Psoas muscle (tissue), 8 donors: ENCODE results near the gene TBX4. TPM values are rescaled to one million over a fixed set of nuclear protein-coding genes. Genes with fewer than 3 reads are reported as not detected.

Experiments
- ATAC-seq, 4 donors: fragments of 200-7000 bp; cut with Tn5 transposase; one replicate each; pipeline ENCODE4 v1.9.1; 2020; ENCODE audit warnings: moderate library complexity in 3 of 4, mild to moderate bottlenecking in 2 of 4
- DNase-seq, 2 donors: peaks; one replicate each; pipeline ENCODE4 v3.0.0-alpha.2; 2020
- H3K27ac ChIP-seq: fragments of 200-600 bp; one replicate; pipeline ENCODE4 v1.8.0; 2022
- H3K27me3 ChIP-seq, 3 donors: fragments of 200-600 bp in 1 of 3; one replicate each; pipeline versions ENCODE4 v1.6.1 to v1.8.0; 2013 to 2022; ENCODE audit warnings: low read length in 2 of 3, mild to moderate bottlenecking in 2 of 3, moderate library complexity in 1 of 3; ENCODE audit not compliant: insufficient read depth in 3 of 3
- H3K36me3 ChIP-seq, 2 donors: fragments of 200-600 bp in 1 of 2; one replicate each; pipeline versions ENCODE4 v1.6.1 to v1.8.0; 2013 to 2022; ENCODE audit warnings: low read depth in 1 of 2, mild to moderate bottlenecking in 1 of 2, moderate library complexity in 1 of 2; ENCODE audit not compliant: insufficient read depth in 1 of 2
- H3K4me1 ChIP-seq: fragments of 200-600 bp; one replicate; pipeline ENCODE4 v1.8.0; 2022
- H3K4me3 ChIP-seq: fragments of 200-600 bp; one replicate; pipeline ENCODE4 v1.8.0; 2022; ENCODE audit warnings: mild to moderate bottlenecking
- H3K9me3 ChIP-seq: fragments of 200-600 bp; one replicate; pipeline ENCODE4 v1.8.0; 2022
- CTCF ChIP-seq: fragments of 200-600 bp; IDR thresholded peaks from one replicate; pipeline ENCODE4 v1.8.0; 2022; ENCODE audit warnings: antibody characterized with exemption
- WGBS, 3 donors: extraction: QIAGEN DNeasy Blood & Tissue Kit; methylation state at CpG; one replicate each; pipeline versions ENCODE4 v1.1.6 to v1.1.7; 2013; 5-methylcytosine and 5-hydroxymethylcytosine counted together
- intact Hi-C, 2 donors: fragments of 100-400 bp; cut with DNase I; formaldehyde crosslinking; loops; one replicate each; pipeline versions ENCODE4 v1.11.0 to v1.14.2; 2022
- polyA plus RNA-seq, 3 donors: library from polyadenylated mRNA; stranded (reverse); fragments of 200-250 nt; gene quantifications; one replicate each; pipeline ENCODE4 v1.2.3, GENCODE V29; 2013
- total RNA-seq, 4 donors: library from RNA; stranded (reverse); fragmentation: NEBNext Ultra II Directional in 2 of 4; extraction: Animal tissue kit (Norgen Biotek cat#: 25700) in 2 of 4; gene quantifications; one replicate each; pipeline versions ENCODE4 v1.2.1 to v1.2.4, GENCODE V29; 2021 to 2023
- donor health status: healthy with polysubstance abuse.
- donor health status: DM: no; HTN: no; CAD: no; lungs with moderate emphysema.
- donor health status: Bipolar disorder and iron deficiency.
- donor health status: healthy.
- donor health status: DM: yes; HTN: yes; CAD: no.
- donor health status: DM: no; HTN: no; CAD: no.
- donor health status: DM: no; HTN: no; CAD: no.
- donor health status: DM: yes; HTN: yes; CAD: no.

The TBX4 gene
- total and polyA plus RNA-seq, 7 donors, result 0.22 TPM; not detected in 6

GRCh38 chr17:61488878-61489718 is 36.9 kb downstream of the TBX4 start:
- no peak for ATAC-seq
- no peak overlapping the region for H3K4me3 ChIP-seq
- no peaks in the 10 kb centered on the region for H3K9me3 ChIP-seq
- no peaks in the 10 kb centered on the region for H3K4me1 ChIP-seq
- H3K27me3 ChIP-seq, result no peaks in the 10 kb centered on the region
- no peak for TF ChIP-seq CTCF
- 71 to 80% (median 78%) methylated on average over 16 of the region's 16 CpGs for WGBS, 3 donors
- H3K36me3 ChIP-seq, result no peaks in the 10 kb centered on the region
- H3K27ac ChIP-seq, result no peak overlapping the region
- intact Hi-C loops, result no loop called here
- DNase-seq, result no peak

DNA sequence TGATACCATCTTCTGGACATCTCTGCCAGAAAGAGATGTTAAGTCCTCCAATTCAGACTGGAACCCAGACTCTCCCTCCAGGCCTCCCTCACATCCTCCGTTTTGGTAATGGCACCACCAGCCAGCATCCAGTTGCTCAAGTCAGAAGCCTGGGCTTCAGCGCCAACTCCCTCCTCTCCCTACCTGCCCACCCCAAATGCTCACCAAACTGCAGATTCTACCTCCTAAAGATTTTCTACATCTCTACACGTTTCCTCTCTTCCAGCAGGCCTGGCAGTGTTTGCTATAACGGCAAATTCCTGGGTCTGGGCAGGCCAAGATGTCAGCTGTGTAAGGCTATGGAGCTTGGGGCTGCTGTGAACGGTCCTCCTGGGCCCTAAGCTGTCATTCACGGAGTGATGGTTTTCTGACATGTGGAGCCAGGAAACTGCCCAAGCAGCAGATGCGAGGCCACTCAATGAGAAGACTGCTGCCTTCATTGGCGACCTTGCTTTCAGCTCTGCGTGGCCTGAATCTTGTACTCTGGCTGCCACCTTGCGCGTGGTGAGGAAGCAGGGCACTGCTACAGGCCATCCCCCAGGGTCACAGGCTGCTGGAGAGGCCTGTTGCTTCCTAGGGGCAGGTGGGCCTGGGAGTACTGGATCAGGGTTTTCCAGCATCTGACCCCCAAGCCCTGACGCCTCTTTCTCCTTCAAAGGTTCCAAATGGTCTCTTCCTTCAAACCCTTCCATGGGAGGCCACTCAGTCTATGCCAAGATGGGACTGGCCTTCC is 37.7 kb downstream of the TBX4 start:
- Histone ChIP-seq H3K9me3 (no peaks in the 10 kb centered on the region), H3K36me3 (no peaks in the 10 kb centered on the region), H3K27ac (no peak overlapping the region), H3K4me1 (no peaks in the 10 kb centered on the region), H3K4me3 (no peak overlapping the region), H3K27me3 (no peaks in the 10 kb centered on the region)
- WGBS, 3 donors, result 84 to 88% (median 87%) methylated on average over 12 of the region's 12 CpGs
- intact Hi-C loops, result no loop called here
- no peak for DNase-seq
- TF ChIP-seq CTCF, result no peak
- no peak for ATAC-seq

DNA sequence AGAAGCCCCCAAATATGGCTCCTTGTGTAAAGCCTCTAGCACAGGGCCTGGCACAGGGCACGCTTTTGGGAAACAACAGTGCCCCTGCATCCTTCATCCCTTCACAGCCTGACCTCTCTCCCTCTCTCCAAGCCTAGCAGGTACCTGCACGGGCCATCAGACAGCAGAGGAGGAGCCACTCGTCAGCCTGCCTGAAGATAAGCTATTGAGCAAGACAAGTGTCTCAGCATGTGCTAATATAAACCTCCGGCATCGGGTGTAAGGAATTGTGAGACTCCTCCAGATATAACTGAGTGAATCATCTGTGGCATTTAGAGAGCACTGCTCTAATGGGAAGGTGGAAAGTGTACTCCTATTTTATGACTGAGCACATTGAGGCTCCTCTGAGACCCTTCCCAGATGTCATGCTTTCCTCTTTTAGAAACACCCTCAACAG is 38.3 kb downstream of the TBX4 start:
- Histone ChIP-seq H3K27me3 (no peaks in the 10 kb centered on the region), H3K4me1 (no peaks in the 10 kb centered on the region), H3K9me3 (no peaks in the 10 kb centered on the region), H3K36me3 (no peaks in the 10 kb centered on the region), H3K27ac (no peak overlapping the region), H3K4me3 (no peak overlapping the region)
- intact Hi-C loops, result no loop called here
- TF ChIP-seq CTCF, result no peak
- WGBS, 3 donors, result 67 to 83% (median 73%) methylated on average over 5 of the region's 5 CpGs
- no peak for DNase-seq
- peak in 3 of 4 donors; percentile 44 to 69 (median 67) for ATAC-seq

- H3K27me3 ChIP-seq, result peaks cover 0 to 9% (median 0%) of the 10 kb centered on the region in 3 donors
- no peak overlapping the region for H3K4me3 ChIP-seq
- intact Hi-C loops, result no loop called here
- DNase-seq (no peak), ATAC-seq (no peak)
- no peak for TF ChIP-seq CTCF
- no peaks in the 10 kb centered on the region for H3K9me3 ChIP-seq
- 55 to 64% (median 57%) methylated on average over 3 of the region's 3 CpGs for WGBS, 3 donors
- no peaks in the 10 kb centered on the region for H3K36me3 ChIP-seq
- no peaks in the 10 kb centered on the region for H3K4me1 ChIP-seq
- no peak overlapping the region for H3K27ac ChIP-seq
These were observed 39.8 kb downstream of the TBX4 start for GRCh38 chr17:61491981-61492380.
